MCF 10A (cell line): Measurements from ENCODE around the gene CDC14B. TPM values are rescaled to one million over a fixed set of nuclear protein-coding genes. Genes with fewer than 3 reads are reported as not detected.

Experiments
- BruUV-seq: library from RNA; stranded (reverse); fragments of 400-500 nt; replicated peaks from 2 replicates; lab custom pipeline; 2021; lab: Mats Ljungman, UMichigan
- CTCF ChIA-PET: fragments of 300-600 bp; sonication (Branson Sonifier 250); formaldehyde crosslinking; extraction: SDS; loops from one replicate; lab custom pipeline; 2021; ENCODE audit warnings: antibody characterized with exemption, inconsistent platforms; lab: Yijun Ruan, JAX
- POLR2A ChIA-PET: fragments of 300-600, 350-650 bp; sonication (Branson Sonifier 250); formaldehyde crosslinking; extraction: SDS; loops from one replicate; lab custom pipeline; 2020; ENCODE audit warnings: antibody characterized with exemption, inconsistent platforms; lab: Yijun Ruan, JAX
- DNase-seq: peaks from one replicate; pipeline ENCODE4 v3.0.0-alpha.2; 2018; ENCODE audit not compliant: unreplicated experiment
- H3K27ac Mint-ChIP-seq: one replicate; pipeline ENCODE4 v1.8.0; 2022; ENCODE audit warnings: mild to moderate bottlenecking, low read depth, mixed read lengths; ENCODE audit not compliant: unreplicated experiment
- H3K27me3 Mint-ChIP-seq: one replicate; pipeline ENCODE4 v1.8.0; 2022; ENCODE audit warnings: mixed read lengths; ENCODE audit not compliant: insufficient read depth, unreplicated experiment
- H3K36me3 Mint-ChIP-seq: one replicate; pipeline ENCODE4 v1.8.0; 2022; ENCODE audit warnings: mild to moderate bottlenecking, moderate library complexity, mixed read lengths; ENCODE audit not compliant: insufficient read depth, unreplicated experiment
- H3K4me1 Mint-ChIP-seq: one replicate; pipeline ENCODE4 v1.8.0; 2022; ENCODE audit warnings: mixed read lengths; ENCODE audit not compliant: insufficient read depth, unreplicated experiment
- H3K4me3 Mint-ChIP-seq: one replicate; pipeline ENCODE4 v1.8.0; 2022; ENCODE audit warnings: mild to moderate bottlenecking, moderate library complexity, mixed read lengths; ENCODE audit not compliant: unreplicated experiment
- H3K9me3 Mint-ChIP-seq: one replicate; pipeline ENCODE4 v1.8.0; 2022; ENCODE audit warnings: mixed read lengths; ENCODE audit not compliant: unreplicated experiment
- CTCF ChIP-seq: fragments of 200-600 bp; IDR thresholded peaks from one replicate; pipeline ENCODE4 v1.8.0; 2022; ENCODE audit warnings: antibody characterized with exemption, mild to moderate bottlenecking; ENCODE audit not compliant: unreplicated experiment
- intact Hi-C: fragments of 100-400 bp; cut with micrococcal nuclease; formaldehyde crosslinking; loops from 2 replicates; pipeline ENCODE4 v1.14.1; 2022
- total RNA-seq: library from RNA; stranded (reverse); gene quantifications from 2 replicates; pipeline ENCODE4 v1.2.3, GENCODE V29; 2022

CDC14B gene
- total RNA-seq, 1 experiment from 2014 or later, result 7.0 TPM

GRCh38 chr9:96519787-96520186 lies 99.9 kb downstream of the CDC14B start:
- Mint-ChIP-seq H3K9me3 (no peaks in the 10 kb centered on the region), H3K4me3 (no peak overlapping the region), H3K27ac (no peak overlapping the region), H3K4me1 (peaks cover 7% of the 10 kb centered on the region), H3K36me3 (no peaks in the 10 kb centered on the region), H3K27me3 (no peaks in the 10 kb centered on the region)
- POLR2A ChIA-PET, result no interaction called here
- no TSS peak for BruUV-seq
- CTCF ChIA-PET, result no interaction called here
- intact Hi-C loops, result no loop called here
- no peak for TF ChIP-seq CTCF
- DNase-seq, result no peak

- intact Hi-C loops, result no loop called here
- ChIA-PET CTCF (no interaction called here), POLR2A (no interaction called here)
- Mint-ChIP-seq H3K4me1 (peaks cover 7% of the 10 kb centered on the region), H3K27me3 (no peaks in the 10 kb centered on the region), H3K27ac (no peak overlapping the region), H3K4me3 (no peak overlapping the region), H3K36me3 (no peaks in the 10 kb centered on the region), H3K9me3 (no peaks in the 10 kb centered on the region)
- BruUV-seq, result no TSS peak
- TF ChIP-seq CTCF, result no peak
- no peak for DNase-seq
These were observed 100.5 kb downstream of the CDC14B start for GRCh38 chr9:96519095-96519494.

GRCh38 chr9:96515621-96516470 lies 103.8 kb downstream of the CDC14B start:
- DNase-seq, result no peak
- Mint-ChIP-seq H3K4me1 (peaks cover 7% of the 10 kb centered on the region), H3K9me3 (no peaks in the 10 kb centered on the region), H3K36me3 (no peaks in the 10 kb centered on the region), H3K27me3 (no peaks in the 10 kb centered on the region), H3K27ac (peak overlapping the region; percentile 39), H3K4me3 (no peak overlapping the region)
- POLR2A ChIA-PET, result no interaction called here
- CTCF ChIA-PET, result interaction anchor here (0.6 to 1.0 kb wide), 3 partner anchors 44 to 198 kb away, joined by 3 read pairs; no protein-coding TSS in a partner anchor
- no TSS peak for BruUV-seq
- TF ChIP-seq CTCF, result no peak
- intact Hi-C loops, result no loop called here

- TF ChIP-seq CTCF, result no peak
- no peak for DNase-seq
- no peaks in the 10 kb centered on the region for H3K9me3 Mint-ChIP-seq
- ChIA-PET CTCF (interaction anchor here (1.0 kb wide), 1 partner anchor 52 kb away, joined by 3 read pairs; no protein-coding TSS in a partner anchor), POLR2A (interaction anchor here (0.6 kb wide), 1 partner anchor 55 kb away, joined by 3 read pairs; no protein-coding TSS in a partner anchor)
- H3K4me1 Mint-ChIP-seq, result peaks cover 7% of the 10 kb centered on the region
- no peaks in the 10 kb centered on the region for H3K27me3 Mint-ChIP-seq
- intact Hi-C loops, result no loop called here
- no peak overlapping the region for H3K27ac Mint-ChIP-seq
- no peaks in the 10 kb centered on the region for H3K36me3 Mint-ChIP-seq
- BruUV-seq, result no TSS peak
- no peak overlapping the region for H3K4me3 Mint-ChIP-seq
These were observed 104.9 kb downstream of the CDC14B start for GRCh38 chr9:96514800-96515158.
